WTC11 (cell line): ENCODE results near the gene GSTT2B. TPM values are rescaled to one million over a fixed set of nuclear protein-coding genes. Genes with fewer than 3 reads are reported as not detected.

Experiments
- ATAC-seq: fragments of 200-7000 bp; cut with Tn5 transposase; 2 replicates; pipeline ENCODE4 v1.10.0; 2021; ENCODE audit warnings: mild to moderate bottlenecking, moderate library complexity
- CTCF ChIA-PET: fragments of 300-600 bp; sonication (Branson Sonifier 250); formaldehyde crosslinking; loops from one replicate; lab custom pipeline; 2021; ENCODE audit warnings: antibody characterized with exemption; lab: Charles Lee
- POLR2A ChIA-PET: fragments of 350-600 bp; sonication (Branson Sonifier 250); formaldehyde crosslinking; loops from one replicate; lab custom pipeline; 2021; ENCODE audit warnings: antibody characterized with exemption; lab: Charles Lee
- DNase-seq: peaks from one replicate; pipeline ENCODE4 v3.0.0; 2021; ENCODE audit warnings: low spot score
- H3K27ac Mint-ChIP-seq: 2 replicates; pipeline ENCODE4 v1.8.0; 2021; ENCODE audit warnings: mixed read lengths
- H3K27me3 Mint-ChIP-seq: 2 replicates; pipeline ENCODE4 v1.8.0; 2021; ENCODE audit warnings: low read depth, mild to moderate bottlenecking, moderate library complexity, mixed read lengths
- H3K36me3 Mint-ChIP-seq: 2 replicates; pipeline ENCODE4 v1.8.0; 2021; ENCODE audit warnings: mixed read lengths
- H3K4me1 Mint-ChIP-seq: 2 replicates; pipeline ENCODE4 v1.8.0; 2022; ENCODE audit warnings: mixed read lengths
- H3K4me3 Mint-ChIP-seq: 2 replicates; pipeline ENCODE4 v1.8.0; 2021; ENCODE audit warnings: mild to moderate bottlenecking, moderate library complexity, mixed read lengths
- H3K9me3 Mint-ChIP-seq: 2 replicates; pipeline ENCODE4 v1.8.0; 2021; ENCODE audit warnings: mixed read lengths
- ATF1 ChIP-seq: sonication (generic); formaldehyde crosslinking; IDR thresholded peaks from 2 replicates; pipeline ENCODE4 v1.8.1; 2023; ENCODE audit warnings: mild to moderate bottlenecking, moderate library complexity, missing genetic modification reagents
- ATF3 ChIP-seq: sonication (generic); formaldehyde crosslinking; conservative IDR thresholded peaks from 2 replicates; pipeline ENCODE4 v1.8.1; 2022; ENCODE audit warnings: mild to moderate bottlenecking, missing genetic modification reagents
- ATF6 ChIP-seq: sonication (generic); formaldehyde crosslinking; IDR thresholded peaks from 2 replicates; pipeline ENCODE4 v1.8.1; 2023; ENCODE audit warnings: mild to moderate bottlenecking, missing genetic modification reagents
- CBFB ChIP-seq: sonication (generic); formaldehyde crosslinking; IDR thresholded peaks from 2 replicates; pipeline ENCODE4 v1.8.1; 2022; ENCODE audit warnings: mild to moderate bottlenecking, low read depth, missing genetic modification reagents
- CDX4 ChIP-seq: fragments of 250-450 bp; sonication (Bioruptor Pico); IDR thresholded peaks from 2 replicates; pipeline ENCODE4 v1.9.0; 2021; ENCODE audit warnings: moderate library complexity, mild to moderate bottlenecking, inconsistent platforms, borderline replicate concordance
- E2F4 ChIP-seq: sonication (generic); formaldehyde crosslinking; IDR thresholded peaks from 2 replicates; pipeline ENCODE4 v1.8.1; 2022; ENCODE audit warnings: low read depth, mild to moderate bottlenecking, moderate library complexity, missing genetic modification reagents, borderline replicate concordance
- HMGA2 ChIP-seq: fragments of 250-450 bp; sonication (Bioruptor Pico); IDR thresholded peaks from 2 replicates; pipeline ENCODE4 v1.4.0; 2021; ENCODE audit warnings: mild to moderate bottlenecking, moderate library complexity
- HMGXB4 ChIP-seq: sonication (generic); formaldehyde crosslinking; IDR thresholded peaks from 2 replicates; pipeline ENCODE4 v1.8.1; 2023; ENCODE audit warnings: mild to moderate bottlenecking, moderate library complexity, missing genetic modification reagents
- IRF2 ChIP-seq: sonication (generic); formaldehyde crosslinking; IDR thresholded peaks from 2 replicates; pipeline ENCODE4 v1.8.0; 2022; ENCODE audit warnings: low read depth, missing genetic modification reagents, borderline replicate concordance
- MAX ChIP-seq: sonication (generic); formaldehyde crosslinking; IDR thresholded peaks from 2 replicates; pipeline ENCODE4 v1.8.0; 2022; ENCODE audit warnings: mild to moderate bottlenecking, missing genetic modification reagents
- NFE2L1 ChIP-seq: sonication (generic); formaldehyde crosslinking; IDR thresholded peaks from 2 replicates; pipeline ENCODE4 v1.8.1; 2023; ENCODE audit warnings: missing genetic modification reagents
- NR3C1 ChIP-seq: sonication (generic); formaldehyde crosslinking; conservative IDR thresholded peaks from 2 replicates; pipeline ENCODE4 v1.8.1; 2023; ENCODE audit warnings: low read depth, mild to moderate bottlenecking, missing genetic modification reagents
- PRRX2 ChIP-seq: fragments of 250-450 bp; sonication (Bioruptor Pico); IDR thresholded peaks from 2 replicates; pipeline ENCODE4 v1.8.0; 2021; ENCODE audit warnings: mild to moderate bottlenecking
- SP1 ChIP-seq: sonication (generic); formaldehyde crosslinking; conservative IDR thresholded peaks from 2 replicates; pipeline ENCODE4 v1.8.1; 2022; ENCODE audit warnings: missing genetic modification reagents
- ZNF232 ChIP-seq: sonication (generic); formaldehyde crosslinking; IDR thresholded peaks from 2 replicates; pipeline ENCODE4 v1.8.0; 2022; ENCODE audit warnings: mild to moderate bottlenecking, missing genetic modification reagents
- ZNF263 ChIP-seq: sonication (generic); formaldehyde crosslinking; IDR thresholded peaks from 2 replicates; pipeline ENCODE4 v1.8.1; 2022; ENCODE audit warnings: low read depth, mild to moderate bottlenecking, moderate library complexity, missing genetic modification reagents
- ZNF423 ChIP-seq: fragments of 250-450 bp; sonication (Bioruptor Pico); IDR thresholded peaks from 2 replicates; pipeline ENCODE4 v2.1.2; 2022; ENCODE audit warnings: mild to moderate bottlenecking, moderate library complexity
- ZNF425 ChIP-seq: fragments of 250-450 bp; sonication (Bioruptor Pico); conservative IDR thresholded peaks from 2 replicates; pipeline ENCODE4 v1.9.0; 2021; ENCODE audit warnings: mild to moderate bottlenecking
- ZNF671 ChIP-seq: fragments of 250-450 bp; sonication (Bioruptor Pico); IDR thresholded peaks from 2 replicates; pipeline ENCODE4 v1.8.0; 2021; ENCODE audit warnings: mild to moderate bottlenecking
- total RNA-seq: library from RNA; stranded (reverse); gene quantifications from 3 replicates; pipeline ENCODE4 v1.2.3, GENCODE V29; 2021

GSTT2B gene
- total RNA-seq, 1 experiment from 2014 or later, result 16.6 TPM

GRCh38 chr22:24008022-24008283 lies 47.0 kb upstream of the GSTT2B start:
- peaks cover 4% of the 10 kb centered on the region for H3K4me1 Mint-ChIP-seq
- no peak for ATAC-seq
- ChIA-PET CTCF (interaction anchor here (2.1 kb wide), 1 partner anchor 149 kb away, joined by 6 read pairs; no protein-coding TSS in a partner anchor), POLR2A (no interaction called here)
- TF ChIP-seq ZNF671 (CRISPR knock-in tag) (no peak), ZNF232 (CRISPR knock-in tag) (no peak), IRF2 (no peak), SP1 (CRISPR knock-in tag) (no peak), PRRX2 (no peak), ATF6 (CRISPR knock-in tag) (no peak), NR3C1 (no peak), CDX4 (CRISPR knock-in tag) (no peak), CBFB (CRISPR knock-in tag) (no peak), MAX (no peak), ZNF425 (CRISPR knock-in tag) (no peak), NFE2L1 (CRISPR knock-in tag) (no peak), ZNF423 (no peak), E2F4 (no peak), HMGA2 (CRISPR knock-in tag) (no peak), ATF3 (CRISPR knock-in tag) (no peak), ATF1 (CRISPR knock-in tag) (no peak), ZNF263 (CRISPR knock-in tag) (no peak), HMGXB4 (no peak)
- H3K36me3 Mint-ChIP-seq, result no peaks in the 10 kb centered on the region
- no peak overlapping the region for H3K27ac Mint-ChIP-seq
- H3K9me3 Mint-ChIP-seq, result peaks cover 5% of the 10 kb centered on the region
- no peak overlapping the region for H3K4me3 Mint-ChIP-seq
- DNase-seq, result no peak
- H3K27me3 Mint-ChIP-seq, result peaks cover 18% of the 10 kb centered on the region
